ENCODE measurements around the gene GUCY2D.
"Not testable (repeated sequence)": the region's sequence is repeated elsewhere in the genome, so short reads cannot be mapped to it uniquely, and the experiment has no call there.

GUCY2D gene

GRCh38 chr17:8061851-8062250 is 59.4 kb downstream of the GUCY2D start:
- no CpG with 5 or more reads among the region's 8 CpGs for WGBS, 2 donors (ENCODE audit: extremely low coverage in 2 of 2, insufficient read length in 2 of 2, insufficient replicate concordance in 1 of 2)
- not testable (repeated sequence) for H3K27ac ChIP-seq (replicated peaks; ENCODE audit: low read length)

GRCh38 chr17:8062435-8062806 is 60.0 kb downstream of the GUCY2D start:
- no CpG with 5 or more reads among the region's 8 CpGs for WGBS, 2 donors (ENCODE audit: extremely low coverage in 2 of 2, insufficient read length in 2 of 2, insufficient replicate concordance in 1 of 2)
- peaks cover 3 to 85% (median 57%) of the 10 kb centered on the region in 3 experiments for H3K27me3 ChIP-seq (ENCODE audit: control insufficient read depth in 3 of 3, insufficient read depth in 3 of 3, low read depth in 1 of 3, low read length in 3 of 3)
- no peak overlapping the region for H3K4me2 ChIP-seq (ENCODE audit: insufficient read depth, low read length, poor library complexity, severe bottlenecking)
- no peak overlapping the region for H4K91ac ChIP-seq (ENCODE audit: low read depth, low read length, poor library complexity)
- no peak overlapping the region for H2BK15ac ChIP-seq (ENCODE audit: low read length)
- no peak overlapping the region for H4K8ac ChIP-seq (ENCODE audit: low read depth, low read length)
- H3K36me3 ChIP-seq (replicated peaks in 1 of 2; ENCODE audit: control insufficient read depth in 2 of 2, insufficient read depth in 2 of 2, low read length in 2 of 2): no peaks in the 10 kb centered on the region
- no peak overlapping the region for H2AFZ ChIP-seq (ENCODE audit: low read length)
- H3K27ac ChIP-seq (replicated peaks; ENCODE audit: low read length): no peak overlapping the region
- H3K18ac ChIP-seq (ENCODE audit: low read length): no peak overlapping the region
- H3K9ac ChIP-seq (ENCODE audit: low read depth, low read length, poor library complexity): no peak overlapping the region
- no peak overlapping the region for H2BK120ac ChIP-seq (ENCODE audit: low read depth, low read length)
- no peak overlapping the region for H2BK5ac ChIP-seq (ENCODE audit: low read length)
- H2BK12ac ChIP-seq (ENCODE audit: low read length): no peak overlapping the region
- no peak overlapping the region for H3K14ac ChIP-seq (ENCODE audit: low read length)
- no peak overlapping the region for H3K23ac ChIP-seq (ENCODE audit: low read depth, low read length, poor library complexity)
- H3K4me3 ChIP-seq (ENCODE audit: low read length in 2 of 2): no peak overlapping the region
- H2AK5ac ChIP-seq (ENCODE audit: low read depth, low read length): no peak overlapping the region
- H3K79me1 ChIP-seq (ENCODE audit: low read depth, low read length): no peaks in the 10 kb centered on the region
- H3K4ac ChIP-seq (ENCODE audit: low read length): no peak overlapping the region
- peaks cover 0 to 6% of the 10 kb centered on the region in 2 donors for H3K4me1 ChIP-seq (ENCODE audit: control insufficient read depth in 2 of 2, insufficient read depth in 1 of 2, low read depth in 1 of 2, low read length in 2 of 2)
- H3K9me3 ChIP-seq (replicated peaks in 1 of 2; ENCODE audit: control insufficient read depth in 2 of 2, insufficient read depth in 1 of 2, low read depth in 1 of 2, low read length in 2 of 2): no peaks in the 10 kb centered on the region
- DNase-seq (ENCODE audit: low spot score): no peak

More at GRCh38 chr17:8061851-8062250, 59.4 kb downstream of the GUCY2D start:
- H3K4me2 ChIP-seq (ENCODE audit: insufficient read depth, low read length, poor library complexity, severe bottlenecking); H3K4me3 ChIP-seq (ENCODE audit: low read length in 2 of 2); H3K4me1 ChIP-seq (ENCODE audit: control insufficient read depth in 2 of 2, insufficient read depth in 1 of 2, low read depth in 1 of 2, low read length in 2 of 2); H3K14ac ChIP-seq (ENCODE audit: low read length); DNase-seq (ENCODE audit: low spot score); H2AFZ ChIP-seq (ENCODE audit: low read length); H2BK15ac ChIP-seq (ENCODE audit: low read length); H3K18ac ChIP-seq (ENCODE audit: low read length); H4K91ac ChIP-seq (ENCODE audit: low read depth, low read length, poor library complexity); H3K79me1 ChIP-seq (ENCODE audit: low read depth, low read length); H3K9me3 ChIP-seq (replicated peaks in 1 of 2; ENCODE audit: control insufficient read depth in 2 of 2, insufficient read depth in 1 of 2, low read depth in 1 of 2, low read length in 2 of 2); H3K23ac ChIP-seq (ENCODE audit: low read depth, low read length, poor library complexity); H3K9ac ChIP-seq (ENCODE audit: low read depth, low read length, poor library complexity); H4K8ac ChIP-seq (ENCODE audit: low read depth, low read length); H2BK12ac ChIP-seq (ENCODE audit: low read length); H2BK5ac ChIP-seq (ENCODE audit: low read length); H2BK120ac ChIP-seq (ENCODE audit: low read depth, low read length); H2AK5ac ChIP-seq (ENCODE audit: low read depth, low read length); H3K36me3 ChIP-seq (replicated peaks in 1 of 2; ENCODE audit: control insufficient read depth in 2 of 2, insufficient read depth in 2 of 2, low read length in 2 of 2); H3K4ac ChIP-seq (ENCODE audit: low read length): not testable (repeated sequence)
- H3K27me3 ChIP-seq (ENCODE audit: control insufficient read depth in 3 of 3, insufficient read depth in 3 of 3, low read depth in 1 of 3, low read length in 3 of 3): peaks cover 3 to 85% (median 57%) of the 10 kb centered on the region in 3 experiments

- no peak for DNase-seq (ENCODE audit: low spot score)
- H2AFZ ChIP-seq (ENCODE audit: low read length): no peak overlapping the region
- no peak overlapping the region for H2BK5ac ChIP-seq (ENCODE audit: low read length)
- H3K23ac ChIP-seq (ENCODE audit: low read depth, low read length, poor library complexity): no peak overlapping the region
- H3K9me3 ChIP-seq (replicated peaks in 1 of 2; ENCODE audit: control insufficient read depth in 2 of 2, insufficient read depth in 1 of 2, low read depth in 1 of 2, low read length in 2 of 2): no peaks in the 10 kb centered on the region
- peaks cover 3 to 88% (median 55%) of the 10 kb centered on the region in 3 experiments for H3K27me3 ChIP-seq (ENCODE audit: control insufficient read depth in 3 of 3, insufficient read depth in 3 of 3, low read depth in 1 of 3, low read length in 3 of 3)
- H2AK5ac ChIP-seq (ENCODE audit: low read depth, low read length): no peak overlapping the region
- no peak overlapping the region for H3K9ac ChIP-seq (ENCODE audit: low read depth, low read length, poor library complexity)
- H3K18ac ChIP-seq (ENCODE audit: low read length): no peak overlapping the region
- H3K4me1 ChIP-seq (ENCODE audit: control insufficient read depth in 2 of 2, insufficient read depth in 1 of 2, low read depth in 1 of 2, low read length in 2 of 2): peaks cover 0 to 6% of the 10 kb centered on the region in 2 donors
- H3K79me1 ChIP-seq (ENCODE audit: low read depth, low read length): no peaks in the 10 kb centered on the region
- no peak overlapping the region for H3K14ac ChIP-seq (ENCODE audit: low read length)
- WGBS, 2 donors (ENCODE audit: extremely low coverage in 2 of 2, insufficient read length in 2 of 2, insufficient replicate concordance in 1 of 2): no CpG with 5 or more reads among the region's 15 CpGs
- H2BK15ac ChIP-seq (ENCODE audit: low read length): no peak overlapping the region
- H3K36me3 ChIP-seq (replicated peaks in 1 of 2; ENCODE audit: control insufficient read depth in 2 of 2, insufficient read depth in 2 of 2, low read length in 2 of 2): no peaks in the 10 kb centered on the region
- H2BK12ac ChIP-seq (ENCODE audit: low read length): no peak overlapping the region
- no peak overlapping the region for H4K91ac ChIP-seq (ENCODE audit: low read depth, low read length, poor library complexity)
- no peak overlapping the region for H2BK120ac ChIP-seq (ENCODE audit: low read depth, low read length)
- H3K4ac ChIP-seq (ENCODE audit: low read length): no peak overlapping the region
- no peak overlapping the region for H3K4me3 ChIP-seq (ENCODE audit: low read length in 2 of 2)
- no peak overlapping the region for H3K4me2 ChIP-seq (ENCODE audit: insufficient read depth, low read length, poor library complexity, severe bottlenecking)
- no peak overlapping the region for H4K8ac ChIP-seq (ENCODE audit: low read depth, low read length)
- H3K27ac ChIP-seq (replicated peaks; ENCODE audit: low read length): no peak overlapping the region
Observed at GRCh38 chr17:8062807-8063483, 60.5 kb downstream of the GUCY2D start.

- H3K18ac ChIP-seq (ENCODE audit: low read length): no peak overlapping the region
- H3K14ac ChIP-seq (ENCODE audit: low read length): no peak overlapping the region
- whole genome bisulfite sequencing, 2 donors (ENCODE audit: extremely low coverage in 2 of 2, insufficient read length in 2 of 2, insufficient replicate concordance in 1 of 2): no CpG with 5 or more reads among the region's 28 CpGs
- peak overlapping the region; percentile 67 for H2AK5ac ChIP-seq (ENCODE audit: low read depth, low read length)
- H3K9ac ChIP-seq (ENCODE audit: low read depth, low read length, poor library complexity): peak overlapping the region; percentile 44
- H3K23ac ChIP-seq (ENCODE audit: low read depth, low read length, poor library complexity): no peak overlapping the region
- no peak overlapping the region for H3K4me2 ChIP-seq (ENCODE audit: insufficient read depth, low read length, poor library complexity, severe bottlenecking)
- no peaks in the 10 kb centered on the region for H3K79me1 ChIP-seq (ENCODE audit: low read depth, low read length)
- no peak overlapping the region for H2BK5ac ChIP-seq (ENCODE audit: low read length)
- H2BK12ac ChIP-seq (ENCODE audit: low read length): no peak overlapping the region
- no peak overlapping the region for H4K91ac ChIP-seq (ENCODE audit: low read depth, low read length, poor library complexity)
- no peak overlapping the region for H3K4ac ChIP-seq (ENCODE audit: low read length)
- no peak overlapping the region for H2BK120ac ChIP-seq (ENCODE audit: low read depth, low read length)
- peaks cover 0 to 6% of the 10 kb centered on the region in 2 donors for H3K4me1 ChIP-seq (ENCODE audit: control insufficient read depth in 2 of 2, insufficient read depth in 1 of 2, low read depth in 1 of 2, low read length in 2 of 2)
- no peak overlapping the region for H2BK15ac ChIP-seq (ENCODE audit: low read length)
- H2AFZ ChIP-seq (ENCODE audit: low read length): no peak overlapping the region
- H4K8ac ChIP-seq (ENCODE audit: low read depth, low read length): no peak overlapping the region
- H3K27me3 ChIP-seq (ENCODE audit: control insufficient read depth in 3 of 3, insufficient read depth in 3 of 3, low read depth in 1 of 3, low read length in 3 of 3): peaks cover 3 to 90% (median 51%) of the 10 kb centered on the region in 3 experiments
- H3K27ac ChIP-seq (replicated peaks; ENCODE audit: low read length): no peak overlapping the region
- no peaks in the 10 kb centered on the region for H3K36me3 ChIP-seq (replicated peaks in 1 of 2; ENCODE audit: control insufficient read depth in 2 of 2, insufficient read depth in 2 of 2, low read length in 2 of 2)
- H3K4me3 ChIP-seq (ENCODE audit: low read length in 2 of 2): no peak overlapping the region
- no peaks in the 10 kb centered on the region for H3K9me3 ChIP-seq (replicated peaks in 1 of 2; ENCODE audit: control insufficient read depth in 2 of 2, insufficient read depth in 1 of 2, low read depth in 1 of 2, low read length in 2 of 2)
- DNase-seq (ENCODE audit: low spot score): no peak
Observed at GRCh38 chr17:8063761-8064534, 61.5 kb downstream of the GUCY2D start.

Measured in neuronal stem cell (in vitro differentiated cells).